ENCODE data around the gene OGDHL. TPM values are rescaled to one million over a fixed set of nuclear protein-coding genes. Genes with fewer than 3 reads are reported as not detected.

The OGDHL gene
- total RNA-seq, 1 experiment from 2014 or later = 1.3 TPM

DNA sequence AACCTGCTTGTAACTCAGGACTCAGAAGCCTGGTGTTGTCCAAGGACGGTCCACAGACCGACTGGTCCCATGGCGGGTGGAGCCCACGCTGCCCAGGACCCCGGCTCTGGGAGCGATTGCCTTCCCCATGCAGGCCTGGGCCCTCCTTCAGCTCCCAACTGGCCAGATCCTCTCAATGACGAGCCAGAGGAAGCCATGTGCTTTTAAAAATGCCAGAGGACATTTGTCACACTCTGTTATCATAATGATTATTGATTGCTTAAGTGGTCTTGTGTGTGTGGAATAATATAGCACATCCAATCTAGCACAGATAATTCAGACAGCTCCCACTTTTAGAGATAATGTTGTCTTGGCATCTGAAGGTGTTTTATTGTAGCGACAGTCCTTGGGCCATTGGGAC is 22.6 kb upstream of the OGDHL start:
- Histone ChIP-seq H3K36me3 (ENCODE audit: control insufficient read depth, insufficient read depth, low read length) (no peaks in the 10 kb centered on the region), H3K9me3 (ENCODE audit: control insufficient read depth, insufficient read depth, low read depth, low read length) (no peaks in the 10 kb centered on the region), H3K27ac (ENCODE audit: low read length) (no peak overlapping the region), H3K4me3 (ENCODE audit: low read depth in 2 of 2, low read length in 2 of 2) (no peak overlapping the region), H3K27me3 (ENCODE audit: control insufficient read depth, insufficient read depth, low read length) (peaks cover 11% of the 10 kb centered on the region; the same call in 1 of the 2 replicates), H3K4me1 (ENCODE audit: control insufficient read depth, insufficient read depth, low read length) (no peaks in the 10 kb centered on the region)
- in situ Hi-C loops (cut with HindIII; ENCODE audit: low pct_unique_long_range_greater_than_20kb, low sequenced_read_pairs) = no loop called here
- BruUV-seq (replicated peaks) = no TSS peak
- CTCF ChIA-PET = no interaction called here
- no peak for DNase-seq (ENCODE audit: low read depth, low spot score)
- no peak for TF ChIP-seq SIN3A (IDR thresholded peaks at IDR 0.05; ENCODE audit: borderline replicate concordance, insufficient read depth, low read depth, low read length)
- no peak for TF ChIP-seq POLR2AphosphoS5 (IDR thresholded peaks at IDR 0.05; ENCODE audit: low read depth, low read length)
- TF ChIP-seq TCF7L2 (IDR thresholded peaks at IDR 0.05; ENCODE audit: low read depth, low read length) = no peak
- TF ChIP-seq, protein P1, sequence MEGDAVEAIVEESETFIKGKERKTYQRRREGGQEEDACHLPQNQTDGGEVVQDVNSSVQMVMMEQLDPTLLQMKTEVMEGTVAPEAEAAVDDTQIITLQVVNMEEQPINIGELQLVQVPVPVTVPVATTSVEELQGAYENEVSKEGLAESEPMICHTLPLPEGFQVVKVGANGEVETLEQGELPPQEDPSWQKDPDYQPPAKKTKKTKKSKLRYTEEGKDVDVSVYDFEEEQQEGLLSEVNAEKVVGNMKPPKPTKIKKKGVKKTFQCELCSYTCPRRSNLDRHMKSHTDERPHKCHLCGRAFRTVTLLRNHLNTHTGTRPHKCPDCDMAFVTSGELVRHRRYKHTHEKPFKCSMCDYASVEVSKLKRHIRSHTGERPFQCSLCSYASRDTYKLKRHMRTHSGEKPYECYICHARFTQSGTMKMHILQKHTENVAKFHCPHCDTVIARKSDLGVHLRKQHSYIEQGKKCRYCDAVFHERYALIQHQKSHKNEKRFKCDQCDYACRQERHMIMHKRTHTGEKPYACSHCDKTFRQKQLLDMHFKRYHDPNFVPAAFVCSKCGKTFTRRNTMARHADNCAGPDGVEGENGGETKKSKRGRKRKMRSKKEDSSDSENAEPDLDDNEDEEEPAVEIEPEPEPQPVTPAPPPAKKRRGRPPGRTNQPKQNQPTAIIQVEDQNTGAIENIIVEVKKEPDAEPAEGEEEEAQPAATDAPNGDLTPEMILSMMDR (IDR thresholded peaks at IDR 0.05) = no peak
- TF ChIP-seq, protein P2, sequence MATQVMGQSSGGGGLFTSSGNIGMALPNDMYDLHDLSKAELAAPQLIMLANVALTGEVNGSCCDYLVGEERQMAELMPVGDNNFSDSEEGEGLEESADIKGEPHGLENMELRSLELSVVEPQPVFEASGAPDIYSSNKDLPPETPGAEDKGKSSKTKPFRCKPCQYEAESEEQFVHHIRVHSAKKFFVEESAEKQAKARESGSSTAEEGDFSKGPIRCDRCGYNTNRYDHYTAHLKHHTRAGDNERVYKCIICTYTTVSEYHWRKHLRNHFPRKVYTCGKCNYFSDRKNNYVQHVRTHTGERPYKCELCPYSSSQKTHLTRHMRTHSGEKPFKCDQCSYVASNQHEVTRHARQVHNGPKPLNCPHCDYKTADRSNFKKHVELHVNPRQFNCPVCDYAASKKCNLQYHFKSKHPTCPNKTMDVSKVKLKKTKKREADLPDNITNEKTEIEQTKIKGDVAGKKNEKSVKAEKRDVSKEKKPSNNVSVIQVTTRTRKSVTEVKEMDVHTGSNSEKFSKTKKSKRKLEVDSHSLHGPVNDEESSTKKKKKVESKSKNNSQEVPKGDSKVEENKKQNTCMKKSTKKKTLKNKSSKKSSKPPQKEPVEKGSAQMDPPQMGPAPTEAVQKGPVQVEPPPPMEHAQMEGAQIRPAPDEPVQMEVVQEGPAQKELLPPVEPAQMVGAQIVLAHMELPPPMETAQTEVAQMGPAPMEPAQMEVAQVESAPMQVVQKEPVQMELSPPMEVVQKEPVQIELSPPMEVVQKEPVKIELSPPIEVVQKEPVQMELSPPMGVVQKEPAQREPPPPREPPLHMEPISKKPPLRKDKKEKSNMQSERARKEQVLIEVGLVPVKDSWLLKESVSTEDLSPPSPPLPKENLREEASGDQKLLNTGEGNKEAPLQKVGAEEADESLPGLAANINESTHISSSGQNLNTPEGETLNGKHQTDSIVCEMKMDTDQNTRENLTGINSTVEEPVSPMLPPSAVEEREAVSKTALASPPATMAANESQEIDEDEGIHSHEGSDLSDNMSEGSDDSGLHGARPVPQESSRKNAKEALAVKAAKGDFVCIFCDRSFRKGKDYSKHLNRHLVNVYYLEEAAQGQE (IDR thresholded peaks at IDR 0.05; ENCODE audit: insufficient read depth in 1 of 2, low read depth in 2 of 2, low read length in 1 of 2) = no peak
- POLR2A ChIA-PET = no interaction called here
- intact Hi-C loops (cut with micrococcal nuclease; ENCODE audit: unreplicated experiment) = loop anchor here (5.0 kb wide), 1 partner anchor 192 kb away; no protein-coding TSS in a partner anchor
- no peak for ATAC-seq

DNA sequence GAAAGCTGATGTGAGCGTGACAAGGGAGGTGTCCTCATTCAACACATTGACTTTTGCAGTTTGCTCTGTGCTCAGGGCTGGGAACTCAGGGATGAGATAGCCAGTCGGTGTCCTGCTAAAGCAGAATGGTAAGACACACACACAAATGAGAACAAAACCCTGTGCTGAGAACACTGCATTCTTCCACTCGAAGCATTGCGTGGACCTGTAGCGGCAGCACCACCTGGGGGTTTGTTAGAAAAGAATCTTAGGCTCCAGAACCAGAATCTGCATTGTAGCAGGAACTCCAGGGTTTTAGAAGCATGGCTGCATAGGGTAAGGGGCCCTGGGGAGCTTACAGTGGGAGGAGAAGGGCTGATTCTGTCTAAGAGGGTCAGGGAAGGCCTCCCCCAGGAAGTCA is 21.5 kb upstream of the OGDHL start:
- no peak overlapping the region for H3K4me3 ChIP-seq (ENCODE audit: low read depth in 2 of 2, low read length in 2 of 2)

More for the DNA sequence above, 21.5 kb upstream of the OGDHL start:
- Histone ChIP-seq H3K9me3 (ENCODE audit: control insufficient read depth, insufficient read depth, low read depth, low read length) (no peaks in the 10 kb centered on the region), H3K27me3 (ENCODE audit: control insufficient read depth, insufficient read depth, low read length) (peaks cover 11% of the 10 kb centered on the region; the same call in 1 of the 2 replicates), H3K4me1 (ENCODE audit: control insufficient read depth, insufficient read depth, low read length) (no peaks in the 10 kb centered on the region), H3K36me3 (ENCODE audit: control insufficient read depth, insufficient read depth, low read length) (no peaks in the 10 kb centered on the region), H3K27ac (ENCODE audit: low read length) (no peak overlapping the region)
- POLR2A ChIA-PET = interaction anchor here (0.8 kb wide), 1 partner anchor 735 kb away, joined by 8 read pairs; no protein-coding TSS in a partner anchor
- TF ChIP-seq, protein P1 (IDR thresholded peaks at IDR 0.05) = peak; percentile 30
- TF ChIP-seq SIN3A (IDR thresholded peaks at IDR 0.05; ENCODE audit: borderline replicate concordance, insufficient read depth, low read depth, low read length) = no peak
- BruUV-seq (replicated peaks) = no TSS peak
- in situ Hi-C loops (cut with HindIII; ENCODE audit: low pct_unique_long_range_greater_than_20kb, low sequenced_read_pairs) = no loop called here
- intact Hi-C loops (cut with micrococcal nuclease; ENCODE audit: unreplicated experiment) = loop anchor here (5.0 kb wide), 1 partner anchor 191 kb away; no protein-coding TSS in a partner anchor
- DNase-seq (ENCODE audit: low read depth, low spot score) (no peak), ATAC-seq (no peak)
- CTCF ChIA-PET = no interaction called here
